Stimulated activated CD4-positive, alpha-beta T cell treated with anti-CD3 and anti-CD28 coated beads, Interleukin-15, amount 100 ng/mL, for 48 hours (primary cell): ENCODE results near the gene CR1L.
"Not testable (repeated sequence)": the region's sequence is repeated elsewhere in the genome, so short reads cannot be mapped to it uniquely, and the experiment has no call there.

ENCODE experiments used
- DNase-seq, 2 donors: peaks; one replicate each; pipeline ENCODE4 v3.0.0-alpha.2; 2020; ENCODE audit warnings: low read depth in 2 of 2

The CR1L gene

GRCh38 chr1:207644852-207645634 lies at the start of gene CR1L:
Gene CR1L (plus strand): TSS chr1:207645133. CDS start chr1:207645234, 101 bp downstream.
- DNase-seq, result peak; percentile 36 to 74

GRCh38 chr1:207603777-207604176 lies 41.2 kb upstream of the CR1L start:
- DNase-seq, result no peak

GRCh38 chr1:207605444-207606361 lies 39.2 kb upstream of the CR1L start:
- DNase-seq, result no peak

- DNase-seq, result no peak
Observed at GRCh38 chr1:207606362-207606755, 38.6 kb upstream of the CR1L start.

GRCh38 chr1:207612762-207613161 lies 32.2 kb upstream of the CR1L start:
- DNase-seq, result no peak

- DNase-seq, result no peak
Observed at GRCh38 chr1:207619871-207620542, 24.9 kb upstream of the CR1L start.

- DNase-seq, result no peak
Observed at GRCh38 chr1:207620543-207620893, 24.4 kb upstream of the CR1L start.

- not testable (repeated sequence) for DNase-seq
Observed at GRCh38 chr1:207625504-207626071, 19.3 kb upstream of the CR1L start.

GRCh38 chr1:207626972-207627337 lies 18.0 kb upstream of the CR1L start:
- no peak for DNase-seq

- DNase-seq, result no peak
Observed at GRCh38 chr1:207627496-207627895, 17.4 kb upstream of the CR1L start.

GRCh38 chr1:207628776-207629175 lies 16.2 kb upstream of the CR1L start:
- no peak for DNase-seq

GRCh38 chr1:207631137-207631536 lies 13.8 kb upstream of the CR1L start:
- DNase-seq, result no peak

GRCh38 chr1:207633226-207633625 lies 11.7 kb upstream of the CR1L start:
- no peak for DNase-seq

- DNase-seq, result not testable (repeated sequence)
Observed at GRCh38 chr1:207633699-207634289, 11.1 kb upstream of the CR1L start.

- DNase-seq, result not testable (repeated sequence)
Observed at GRCh38 chr1:207634293-207634692, 10.6 kb upstream of the CR1L start.

- not testable (repeated sequence) for DNase-seq
Observed at GRCh38 chr1:207635569-207636186, 9.3 kb upstream of the CR1L start.

- not testable (repeated sequence) for DNase-seq
Observed at GRCh38 chr1:207638487-207639145, 6.3 kb upstream of the CR1L start.

- not testable (repeated sequence) for DNase-seq
Observed at GRCh38 chr1:207639362-207639761, 5.6 kb upstream of the CR1L start.

- no peak for DNase-seq
Observed at GRCh38 chr1:207644166-207644851, 624 bp upstream of the CR1L start.

GRCh38 chr1:207645635-207646081 lies 725 bp downstream of the CR1L start:
- DNase-seq, result no peak
